Prostate gland (tissue), 2 donors: Measurements from ENCODE around the gene GRB7. TPM values are rescaled to one million over a fixed set of nuclear protein-coding genes. Genes with fewer than 3 reads are reported as not detected.

Source experiments
- DNase-seq: peaks from one replicate; pipeline ENCODE4 v3.0.0-alpha.2; 2019; ENCODE audit warnings: low spot score
- H3K27ac ChIP-seq, 2 donors: fragments of 200-600 bp; sonication (generic); 2 replicates each; pipeline ENCODE4 v1.5.1; 2017 to 2019
- H3K27me3 ChIP-seq: fragments of 200-600 bp; sonication (generic); replicated peaks from 2 replicates; pipeline ENCODE4 v1.5.1; 2019; ENCODE audit not compliant: insufficient read depth
- H3K36me3 ChIP-seq, 2 donors: fragments of 200-600 bp; sonication (generic); 1 replicate in 1 of 2; 2 replicates in 1 of 2; pipeline versions ENCODE4 v1.5.1 to v1.8.1; 2017 to 2019
- H3K4me1 ChIP-seq: fragments of 200-600 bp; sonication (generic); replicated peaks from 2 replicates; pipeline ENCODE4 v1.5.1; 2019
- H3K4me3 ChIP-seq, 2 donors: fragments of 200-600 bp; sonication (generic); 2 replicates each; pipeline ENCODE4 v1.5.1; 2017 to 2019
- H3K9me3 ChIP-seq: fragments of 200-600 bp; sonication (generic); 2 replicates; pipeline ENCODE4 v1.5.1; 2017
- CTCF ChIP-seq, 4 experiments: fragments of 200-600 bp in 2 of 4; fragments of 450-650 bp in 2 of 4; sonication (generic) in 2 of 4; IDR thresholded peaks; 1 replicate in 3 of 4; 2 replicates in 1 of 4; pipeline ENCODE4 v1.5.1; 2016 to 2019; ENCODE audit warnings: antibody characterized with exemption in 4 of 4, mild to moderate bottlenecking in 2 of 4, moderate library complexity in 2 of 4
- POLR2A ChIP-seq: fragments of 450-650 bp; IDR thresholded peaks from one replicate; pipeline ENCODE4 v1.6.1; 2016; ENCODE audit warnings: antibody characterized with exemption, mild to moderate bottlenecking
- POLR2AphosphoS5 ChIP-seq: sonication (generic); formaldehyde crosslinking; IDR thresholded peaks from one replicate; pipeline ENCODE4 v1.6.1; 2017; ENCODE audit warnings: antibody characterized with exemption
- WGBS: methylation state at CpG from one replicate; pipeline ENCODE4 v1.1.5; 2018; 5-methylcytosine and 5-hydroxymethylcytosine counted together
- intact Hi-C: fragments of 100-400 bp; cut with DNase I; formaldehyde crosslinking; loops from one replicate; pipeline ENCODE4 v1.14.2; 2022
- total RNA-seq, 2 donors: library from RNA; depleted of rRNA; stranded (reverse); fragments of >200 nt; gene quantifications; one replicate each; pipeline ENCODE4 v1.1.0, GENCODE V29; 2016

The GRB7 gene
- total RNA-seq, 2 donors from 2014 or later: 25.7 to 32.6 TPM

GRCh38 chr17:39774047-39774446, 36.3 kb downstream of the GRB7 start:
- H3K36me3 ChIP-seq: no peaks in the 10 kb centered on the region
- intact Hi-C loops: no loop called here
- no peak overlapping the region for H3K27ac ChIP-seq
- 88% methylated on average over 4 of the region's 4 CpGs for WGBS
- H3K9me3 ChIP-seq: no peaks in the 10 kb centered on the region
- no peak overlapping the region for H3K4me3 ChIP-seq
- H3K27me3 ChIP-seq: no peaks in the 10 kb centered on the region
- DNase-seq: no peak
- no peaks in the 10 kb centered on the region for H3K4me1 ChIP-seq
- TF ChIP-seq CTCF (IDR thresholded peaks at IDR 0.05) (no peak), POLR2AphosphoS5 (no peak), POLR2A (no peak)

- H3K36me3 ChIP-seq: no peaks in the 10 kb centered on the region
- no peaks in the 10 kb centered on the region for H3K9me3 ChIP-seq
- no peak for DNase-seq
- no peak for TF ChIP-seq POLR2AphosphoS5
- no peak for TF ChIP-seq CTCF (IDR thresholded peaks at IDR 0.05)
- TF ChIP-seq POLR2A: no peak
- intact Hi-C loops: no loop called here
- no peaks in the 10 kb centered on the region for H3K27me3 ChIP-seq
- 89% methylated on average over 2 of the region's 2 CpGs for WGBS
- no peaks in the 10 kb centered on the region for H3K4me1 ChIP-seq
- no peak overlapping the region for H3K27ac ChIP-seq
- H3K4me3 ChIP-seq: no peak overlapping the region
Measured at GRCh38 chr17:39775031-39775430, 37.3 kb downstream of the GRB7 start.

- Histone ChIP-seq H3K36me3 (no peaks in the 10 kb centered on the region), H3K4me1 (no peaks in the 10 kb centered on the region), H3K27ac (no peak overlapping the region), H3K9me3 (no peaks in the 10 kb centered on the region), H3K27me3 (no peaks in the 10 kb centered on the region), H3K4me3 (no peak overlapping the region)
- DNase-seq: no peak
- no peak for TF ChIP-seq CTCF (IDR thresholded peaks at IDR 0.05)
- TF ChIP-seq POLR2A: no peak
- TF ChIP-seq POLR2AphosphoS5: no peak
- intact Hi-C loops: no loop called here
Measured at GRCh38 chr17:39776252-39776651, 38.5 kb downstream of the GRB7 start.

- intact Hi-C loops: no loop called here
- DNase-seq: no peak
- no peak overlapping the region for H3K4me3 ChIP-seq
- H3K4me1 ChIP-seq: no peaks in the 10 kb centered on the region
- H3K27ac ChIP-seq: no peak overlapping the region
- no peaks in the 10 kb centered on the region for H3K9me3 ChIP-seq
- 66% methylated on average over 11 of the region's 11 CpGs for WGBS
- no peak for TF ChIP-seq POLR2AphosphoS5
- TF ChIP-seq CTCF (IDR thresholded peaks at IDR 0.05): no peak
- TF ChIP-seq POLR2A: no peak
- H3K27me3 ChIP-seq: no peaks in the 10 kb centered on the region
- H3K36me3 ChIP-seq: no peaks in the 10 kb centered on the region
Measured at GRCh38 chr17:39777534-39778365, 40.0 kb downstream of the GRB7 start.
